Stimulated activated CD8-positive, alpha-beta memory T cell treated with anti-CD3 and anti-CD28 coated beads, Interleukin-2, amount 100 ng/mL, for 1 hour (primary cell): Measurements from ENCODE around the gene BOLL.
A peak's percentile ranks its signal among the peaks of the same experiment; 100 is the strongest.
"Not testable (repeated sequence)": the region's sequence is repeated elsewhere in the genome, so short reads cannot be mapped to it uniquely, and the experiment has no call there.

Source experiments
- DNase-seq, 2 donors: peaks; one replicate each; pipeline ENCODE4 v3.0.0-alpha.2; 2020; ENCODE audit warnings: low read depth in 2 of 2

The BOLL gene

GRCh38 chr2:197706839-197707207 is 78.3 kb downstream of the BOLL start:
- DNase-seq = no peak

- DNase-seq = no peak
These were observed 78.9 kb downstream of the BOLL start for GRCh38 chr2:197705912-197706838.

- peak; percentile 82 to 89 for DNase-seq
These were observed 79.8 kb downstream of the BOLL start, which contains the start of gene MARS2 for GRCh38 chr2:197705121-197705911. MARS2 (plus strand) TSS chr2:197705369; CDS start chr2:197705406, 37 bp downstream.

GRCh38 chr2:197704434-197705120 is 80.5 kb downstream of the BOLL start:
- no peak for DNase-seq

GRCh38 chr2:197700960-197701359 is 84.2 kb downstream of the BOLL start:
- DNase-seq = no peak

- DNase-seq = not testable (repeated sequence)
These were observed 85.4 kb downstream of the BOLL start for GRCh38 chr2:197699724-197700123.

- not testable (repeated sequence) for DNase-seq
These were observed 88.5 kb downstream of the BOLL start for GRCh38 chr2:197696571-197696970.

- not testable (repeated sequence) for DNase-seq
These were observed 89.1 kb downstream of the BOLL start for GRCh38 chr2:197695971-197696370.

- DNase-seq = not testable (repeated sequence)
These were observed 89.9 kb downstream of the BOLL start for GRCh38 chr2:197695206-197695605.

GRCh38 chr2:197677483-197677882 is 107.6 kb downstream of the BOLL start:
- DNase-seq = no peak

- no peak for DNase-seq
These were observed 108.1 kb downstream of the BOLL start for GRCh38 chr2:197677056-197677455.
